HepG2 (cell line): ENCODE data around the gene TPRN. TPM values are rescaled to one million over a fixed set of nuclear protein-coding genes. Genes with fewer than 3 reads are reported as not detected.

Source experiments
- ATAC-seq: fragments of 200-7000 bp; cut with Tn5 transposase; 3 replicates; pipeline ENCODE4 v1.9.1; 2020; ENCODE audit warnings: mild to moderate bottlenecking, moderate library complexity
- BruUV-seq: library from RNA; stranded (reverse); fragments of 400-500 nt; replicated peaks from 2 replicates; lab custom pipeline; 2021; lab: Mats Ljungman, UMichigan
- CTCF ChIA-PET: fragments of 300-600 bp; formaldehyde crosslinking; extraction: SDS; loops from one replicate; lab custom pipeline; 2021; ENCODE audit warnings: low total read pairs, inconsistent platforms, low intra/inter-chr PET ratio; lab: Yijun Ruan, JAX
- POLR2A ChIA-PET: fragments of 350-600 bp; sonication (Branson Sonifier 250); formaldehyde crosslinking; loops from one replicate; lab custom pipeline; 2020; ENCODE audit warnings: antibody characterized with exemption, inconsistent platforms; lab: Yijun Ruan, JAX
- DNase-seq: peaks from one replicate; pipeline ENCODE4 v3.0.0-alpha.2; 2015; ENCODE audit warnings: low spot score
- FAIRE-seq: peaks from 3 replicates; lab custom pipeline; 2011; peaks lifted over from hg19 to GRCh38; lab: Jason Lieb, UNC
- H2AFZ ChIP-seq: one replicate; pipeline ENCODE4 v1.6.1; 2011; ENCODE audit warnings: low read length, inconsistent platforms
- H3K27ac ChIP-seq: fragments of 300-600 bp; 3 replicates; pipeline ENCODE4 v1.8.0; 2011; ENCODE audit warnings: mixed run types, mild to moderate bottlenecking, mixed read lengths, low read length, inconsistent platforms; ENCODE audit not compliant: insufficient read depth; ENCODE audit errors: extremely low read length
- H3K27me3 ChIP-seq, 2 experiments: fragments of 200-600 bp in 1 of 2; 2 replicates in 1 of 2; 3 replicates in 1 of 2; pipeline versions ENCODE4 v1.6.0 to v1.8.0; 2011; ENCODE audit warnings: low read length in 2 of 2, mild to moderate bottlenecking in 2 of 2, moderate library complexity in 2 of 2, inconsistent platforms in 1 of 2; ENCODE audit not compliant: insufficient read depth in 2 of 2, control insufficient read depth in 1 of 2
- H3K36me3 ChIP-seq, 2 experiments: fragments of 200-600 bp in 1 of 2; replicated peaks in 1 of 2; 2 replicates in 1 of 2; 3 replicates in 1 of 2; pipeline versions ENCODE4 v1.5.1 to v1.8.0; 2011; ENCODE audit warnings: low read length in 2 of 2, inconsistent platforms in 1 of 2; ENCODE audit not compliant: insufficient read depth in 2 of 2, control insufficient read depth in 1 of 2
- H3K4me1 ChIP-seq: 2 replicates; pipeline ENCODE4 v1.5.1; 2012; ENCODE audit warnings: low read length, inconsistent platforms; ENCODE audit not compliant: insufficient read depth
- H3K4me2 ChIP-seq: 2 replicates; pipeline ENCODE4 v1.6.0; 2011; ENCODE audit warnings: low read depth, low read length, inconsistent platforms
- H3K4me3 ChIP-seq, 3 experiments: fragments of 200-600 bp in 1 of 3; sonication (generic), shearing (Covaris generic) in 1 of 3; replicated peaks in 1 of 3; 2 replicates each; pipeline ENCODE4 v1.5.1; 2011 to 2016; ENCODE audit warnings: low read length in 3 of 3, inconsistent platforms in 2 of 3, low read depth in 2 of 3, mild to moderate bottlenecking in 2 of 3, control low read depth in 1 of 3, mixed read lengths in 1 of 3; ENCODE audit not compliant: insufficient read depth in 1 of 3
- H3K79me2 ChIP-seq: one replicate; pipeline ENCODE4 v1.6.1; 2011; ENCODE audit warnings: low read length, inconsistent platforms; ENCODE audit not compliant: insufficient read depth
- H3K9ac ChIP-seq: 2 replicates; pipeline ENCODE4 v1.6.0; 2011; ENCODE audit warnings: mild to moderate bottlenecking, low read depth, low read length, inconsistent platforms; ENCODE audit not compliant: insufficient read depth
- H3K9me3 ChIP-seq: 2 replicates; pipeline ENCODE4 v1.5.1; 2012; ENCODE audit warnings: mild to moderate bottlenecking, low read length
- H4K20me1 ChIP-seq: 2 replicates; pipeline ENCODE4 v1.6.0; 2011; ENCODE audit warnings: inconsistent platforms, mild to moderate bottlenecking, low read length, moderate library complexity; ENCODE audit not compliant: insufficient read depth
- BHLHE40 ChIP-seq: IDR thresholded peaks from 2 replicates; pipeline ENCODE4 v1.6.1; 2011; ENCODE audit warnings: low read length, improper control_type of control experiment
- SKI ChIP-seq: fragments of 450-650 bp; IDR thresholded peaks from one replicate; pipeline ENCODE4 v1.6.1; 2018; ENCODE audit warnings: mild to moderate bottlenecking; ENCODE audit not compliant: partially characterized antibody
- SMC3 ChIP-seq: IDR thresholded peaks from 2 replicates; pipeline ENCODE4 v1.6.1; 2011; ENCODE audit warnings: low read length, improper control_type of control experiment
- STAG1 ChIP-seq: sonication (generic); formaldehyde crosslinking; IDR thresholded peaks from 2 replicates; pipeline ENCODE4 v1.4.0; 2020; ENCODE audit warnings: missing genetic modification reagents
- TEAD3 ChIP-seq: optimal IDR thresholded peaks from 2 replicates; pipeline ENCODE3; 2016; ENCODE audit warnings: borderline replicate concordance
- XRCC5 ChIP-seq: fragments of 200-400 bp; formaldehyde crosslinking; optimal IDR thresholded peaks from 2 replicates; pipeline ENCODE3; 2017; ENCODE audit warnings: mild to moderate bottlenecking, low read length
- WGBS: methylation state at CpG from one replicate; pipeline ENCODE4 v1.1.6; 2017; ENCODE audit warnings: low lambda C conversion rate; 5-methylcytosine and 5-hydroxymethylcytosine counted together
- in situ Hi-C: cut with HindIII; loops from 2 replicates; pipeline ENCODE4 v1.10.0; 2017; ENCODE audit warnings: low pct_unique_long_range_greater_than_20kb; ENCODE audit not compliant: extremely low pct_ligation_motif_present
- intact Hi-C: fragments of 100-400 bp; cut with micrococcal nuclease; formaldehyde crosslinking; loops from one replicate; pipeline ENCODE4 v1.10.0; 2022; ENCODE audit not compliant: unreplicated experiment
- polyA plus RNA-seq, 8 experiments: library from polyadenylated mRNA; depleted of rRNA in 3 of 8; stranded (reverse) in 7 of 8; unstranded in 1 of 8; fragments of >200 nt; fragmentation: Illumina TruSeq in 4 of 8; extraction: Trizol in 4 of 8; gene quantifications; 2 replicates each; pipeline versions ENCODE4 v1.2.1 to v1.2.3, GENCODE V29; 2011 to 2016; ENCODE audit warnings: low read depth in 4 of 8, missing spikeins in 1 of 8, mixed read lengths in 1 of 8; ENCODE audit not compliant: insufficient read depth in 1 of 8
- total RNA-seq, 5 experiments: library from RNA; depleted of rRNA; stranded (reverse); fragments of >200 nt; fragmentation: Illumina TruSeq; extraction: Trizol; gene quantifications; 2 replicates each; pipeline ENCODE4 v1.2.3, GENCODE V29; 2016; ENCODE audit warnings: low read depth in 1 of 5
- TF ChIP-seq, protein P1 (sequence below): sonication (generic); formaldehyde crosslinking; IDR thresholded peaks from 2 replicates; pipeline ENCODE4 v1.5.1; 2020; ENCODE audit warnings: mild to moderate bottlenecking, missing genetic modification reagents
- TF ChIP-seq, protein P2 (sequence below): sonication (generic); formaldehyde crosslinking; IDR thresholded peaks from 2 replicates; pipeline ENCODE4 v1.5.0; 2020; ENCODE audit warnings: mild to moderate bottlenecking, missing genetic modification reagents, moderate library complexity
- TF ChIP-seq, protein P3 (sequence below): sonication (generic); IDR thresholded peaks from 2 replicates; pipeline ENCODE4 v1.6.1; 2016; ENCODE audit warnings: low read depth, borderline replicate concordance
- TF ChIP-seq, protein P4 (sequence below): sonication (generic); formaldehyde crosslinking; IDR thresholded peaks from 2 replicates; pipeline ENCODE4 v1.5.1; 2020; ENCODE audit warnings: mild to moderate bottlenecking, missing genetic modification reagents, moderate library complexity
- TF ChIP-seq, protein P5 (sequence below): sonication (generic); formaldehyde crosslinking; IDR thresholded peaks from 2 replicates; pipeline ENCODE4 v1.4.0; 2020; ENCODE audit warnings: mild to moderate bottlenecking, missing genetic modification reagents

TPRN gene
- total and polyA plus RNA-seq, 2 of the 13 experiments (the other 11 are each of a cell fraction or from before 2014, with no cell fraction given), result 10.1 to 19.2 TPM

DNA sequence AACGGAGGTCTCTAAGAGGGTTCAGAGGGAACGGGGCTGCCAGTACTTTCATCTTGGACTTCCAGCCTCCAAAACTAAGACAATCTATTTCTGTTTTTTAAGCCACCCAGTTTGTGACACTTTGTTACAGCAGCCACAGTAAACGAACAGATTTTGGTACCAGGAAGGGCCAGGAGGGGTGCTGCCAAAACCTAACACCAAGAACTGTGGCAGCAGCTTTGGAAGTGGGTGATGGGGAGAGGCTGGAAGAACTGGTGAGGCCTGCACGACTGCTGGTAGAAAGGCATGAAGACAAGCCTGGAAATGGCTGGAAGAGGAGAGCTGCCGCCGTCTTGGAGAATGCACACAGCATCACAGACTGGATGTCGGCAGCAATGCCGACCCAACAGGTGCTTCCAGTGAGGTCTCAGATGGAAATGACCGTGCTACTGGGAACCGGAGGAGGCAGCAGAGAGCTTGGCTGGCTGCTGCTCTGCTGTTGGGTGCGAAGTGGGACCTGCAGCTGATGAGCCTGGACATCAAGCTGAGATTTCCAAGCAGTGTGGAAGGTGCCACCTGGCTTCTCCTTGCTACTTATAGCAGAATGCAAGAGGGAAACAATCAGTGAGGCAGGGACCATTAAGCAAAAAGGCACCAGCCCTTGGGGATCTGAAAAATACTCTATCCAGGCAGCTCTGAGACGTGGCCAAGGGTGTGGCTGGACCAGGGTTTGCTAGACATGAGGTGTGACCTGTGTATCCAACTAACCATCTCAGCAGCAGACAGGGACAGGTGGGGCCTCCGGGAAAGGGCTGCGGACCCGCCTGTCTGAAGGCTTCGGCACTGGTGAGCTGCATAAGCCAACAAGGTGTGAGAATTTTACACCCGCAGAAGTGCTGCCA is 24.0 kb downstream of the TPRN start:
- H3K27ac ChIP-seq, result no peak overlapping the region
- DNase-seq (peak; percentile 49), FAIRE-seq (peak; percentile 59), ATAC-seq (peak; percentile 69)
- 36% methylated on average over 13 of the region's 17 CpGs for WGBS
- H3K4me3 ChIP-seq, result no peak overlapping the region
- H3K4me2 ChIP-seq, result no peak overlapping the region
- no peaks in the 10 kb centered on the region for H4K20me1 ChIP-seq
- in situ Hi-C loops, result no loop called here
- peaks cover 8 to 11% of the 10 kb centered on the region in 2 experiments; a peak in 4 of 5 replicates for H3K36me3 ChIP-seq
- intact Hi-C loops, result loop anchor here (10.0 kb wide), 1 partner anchor 62 kb away; the partner anchor contains the start of gene DPP7
- no TSS peak for BruUV-seq
- no peak overlapping the region for H2AFZ ChIP-seq
- H3K9ac ChIP-seq, result no peak overlapping the region
- no peaks in the 10 kb centered on the region for H3K79me2 ChIP-seq
- no peaks in the 10 kb centered on the region for H3K9me3 ChIP-seq
- H3K4me1 ChIP-seq, result no peaks in the 10 kb centered on the region
- peaks cover 0 to 7% of the 10 kb centered on the region in 2 experiments; a peak in 2 of 5 replicates for H3K27me3 ChIP-seq
- CTCF ChIA-PET, result interaction anchor here (1.1 to 1.5 kb wide), 3 partner anchors 51 to 60 kb away, joined by 3 to 8 read pairs (median 3); partner anchors contain the start of gene RNF224
- POLR2A ChIA-PET, result interaction anchor here (0.8 to 1.6 kb wide), 8 partner anchors 12 to 101 kb away, joined by 3 to 7 read pairs (median 3); partner anchors contain the start of genes ANAPC2, MAN1B1, RNF224 and SSNA1
- TF ChIP-seq TEAD3 (CRISPR knock-in tag), result peak; percentile 45
- TF ChIP-seq SKI, result peak; percentile 16
- TF ChIP-seq, protein P1, sequence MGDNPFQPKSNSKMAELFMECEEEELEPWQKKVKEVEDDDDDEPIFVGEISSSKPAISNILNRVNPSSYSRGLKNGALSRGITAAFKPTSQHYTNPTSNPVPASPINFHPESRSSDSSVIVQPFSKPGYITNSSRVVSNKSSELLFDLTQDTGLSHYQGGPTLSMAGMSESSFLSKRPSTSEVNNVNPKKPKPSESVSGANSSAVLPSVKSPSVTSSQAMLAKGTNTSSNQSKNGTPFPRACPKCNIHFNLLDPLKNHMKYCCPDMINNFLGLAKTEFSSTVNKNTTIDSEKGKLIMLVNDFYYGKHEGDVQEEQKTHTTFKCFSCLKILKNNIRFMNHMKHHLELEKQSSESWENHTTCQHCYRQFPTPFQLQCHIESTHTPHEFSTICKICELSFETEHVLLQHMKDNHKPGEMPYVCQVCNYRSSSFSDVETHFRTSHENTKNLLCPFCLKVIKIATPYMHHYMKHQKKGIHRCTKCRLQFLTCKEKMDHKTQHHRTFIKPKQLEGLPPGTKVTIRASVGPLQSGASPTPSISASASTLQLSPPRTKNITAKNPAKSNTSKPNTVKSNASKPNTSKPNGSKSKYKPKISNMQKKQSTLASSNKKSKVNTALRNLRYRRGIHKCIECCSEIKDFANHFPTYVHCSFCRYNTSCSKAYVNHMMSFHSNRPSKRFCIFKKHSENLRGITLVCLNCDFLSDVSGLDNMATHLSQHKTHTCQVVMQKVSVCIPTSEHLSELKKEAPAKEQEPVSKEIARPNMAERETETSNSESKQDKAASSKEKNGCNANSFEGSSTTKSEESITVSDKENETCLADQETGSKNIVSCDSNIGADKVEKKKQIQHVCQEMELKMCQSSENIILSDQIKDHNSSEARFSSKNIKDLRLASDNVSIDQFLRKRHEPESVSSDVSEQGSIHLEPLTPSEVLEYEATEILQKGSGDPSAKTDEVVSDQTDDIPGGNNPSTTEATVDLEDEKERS (CRISPR knock-in tag), result 0 out of 2 replicates have a peak, but pooled peaks have one; percentile 22
- 0 out of 2 replicates have a peak, but pooled peaks have one; percentile 20 for TF ChIP-seq SMC3
- TF ChIP-seq, protein P2, sequence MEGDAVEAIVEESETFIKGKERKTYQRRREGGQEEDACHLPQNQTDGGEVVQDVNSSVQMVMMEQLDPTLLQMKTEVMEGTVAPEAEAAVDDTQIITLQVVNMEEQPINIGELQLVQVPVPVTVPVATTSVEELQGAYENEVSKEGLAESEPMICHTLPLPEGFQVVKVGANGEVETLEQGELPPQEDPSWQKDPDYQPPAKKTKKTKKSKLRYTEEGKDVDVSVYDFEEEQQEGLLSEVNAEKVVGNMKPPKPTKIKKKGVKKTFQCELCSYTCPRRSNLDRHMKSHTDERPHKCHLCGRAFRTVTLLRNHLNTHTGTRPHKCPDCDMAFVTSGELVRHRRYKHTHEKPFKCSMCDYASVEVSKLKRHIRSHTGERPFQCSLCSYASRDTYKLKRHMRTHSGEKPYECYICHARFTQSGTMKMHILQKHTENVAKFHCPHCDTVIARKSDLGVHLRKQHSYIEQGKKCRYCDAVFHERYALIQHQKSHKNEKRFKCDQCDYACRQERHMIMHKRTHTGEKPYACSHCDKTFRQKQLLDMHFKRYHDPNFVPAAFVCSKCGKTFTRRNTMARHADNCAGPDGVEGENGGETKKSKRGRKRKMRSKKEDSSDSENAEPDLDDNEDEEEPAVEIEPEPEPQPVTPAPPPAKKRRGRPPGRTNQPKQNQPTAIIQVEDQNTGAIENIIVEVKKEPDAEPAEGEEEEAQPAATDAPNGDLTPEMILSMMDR (CRISPR knock-in tag), result peak; percentile 76
- peak; percentile 70 for TF ChIP-seq STAG1 (CRISPR knock-in tag)
- TF ChIP-seq, protein P3, sequence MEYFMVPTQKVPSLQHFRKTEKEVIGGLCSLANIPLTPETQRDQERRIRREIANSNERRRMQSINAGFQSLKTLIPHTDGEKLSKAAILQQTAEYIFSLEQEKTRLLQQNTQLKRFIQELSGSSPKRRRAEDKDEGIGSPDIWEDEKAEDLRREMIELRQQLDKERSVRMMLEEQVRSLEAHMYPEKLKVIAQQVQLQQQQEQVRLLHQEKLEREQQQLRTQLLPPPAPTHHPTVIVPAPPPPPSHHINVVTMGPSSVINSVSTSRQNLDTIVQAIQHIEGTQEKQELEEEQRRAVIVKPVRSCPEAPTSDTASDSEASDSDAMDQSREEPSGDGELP, result peak; percentile 13; the same call in 1 of the 2 replicates
- TF ChIP-seq, protein P4, sequence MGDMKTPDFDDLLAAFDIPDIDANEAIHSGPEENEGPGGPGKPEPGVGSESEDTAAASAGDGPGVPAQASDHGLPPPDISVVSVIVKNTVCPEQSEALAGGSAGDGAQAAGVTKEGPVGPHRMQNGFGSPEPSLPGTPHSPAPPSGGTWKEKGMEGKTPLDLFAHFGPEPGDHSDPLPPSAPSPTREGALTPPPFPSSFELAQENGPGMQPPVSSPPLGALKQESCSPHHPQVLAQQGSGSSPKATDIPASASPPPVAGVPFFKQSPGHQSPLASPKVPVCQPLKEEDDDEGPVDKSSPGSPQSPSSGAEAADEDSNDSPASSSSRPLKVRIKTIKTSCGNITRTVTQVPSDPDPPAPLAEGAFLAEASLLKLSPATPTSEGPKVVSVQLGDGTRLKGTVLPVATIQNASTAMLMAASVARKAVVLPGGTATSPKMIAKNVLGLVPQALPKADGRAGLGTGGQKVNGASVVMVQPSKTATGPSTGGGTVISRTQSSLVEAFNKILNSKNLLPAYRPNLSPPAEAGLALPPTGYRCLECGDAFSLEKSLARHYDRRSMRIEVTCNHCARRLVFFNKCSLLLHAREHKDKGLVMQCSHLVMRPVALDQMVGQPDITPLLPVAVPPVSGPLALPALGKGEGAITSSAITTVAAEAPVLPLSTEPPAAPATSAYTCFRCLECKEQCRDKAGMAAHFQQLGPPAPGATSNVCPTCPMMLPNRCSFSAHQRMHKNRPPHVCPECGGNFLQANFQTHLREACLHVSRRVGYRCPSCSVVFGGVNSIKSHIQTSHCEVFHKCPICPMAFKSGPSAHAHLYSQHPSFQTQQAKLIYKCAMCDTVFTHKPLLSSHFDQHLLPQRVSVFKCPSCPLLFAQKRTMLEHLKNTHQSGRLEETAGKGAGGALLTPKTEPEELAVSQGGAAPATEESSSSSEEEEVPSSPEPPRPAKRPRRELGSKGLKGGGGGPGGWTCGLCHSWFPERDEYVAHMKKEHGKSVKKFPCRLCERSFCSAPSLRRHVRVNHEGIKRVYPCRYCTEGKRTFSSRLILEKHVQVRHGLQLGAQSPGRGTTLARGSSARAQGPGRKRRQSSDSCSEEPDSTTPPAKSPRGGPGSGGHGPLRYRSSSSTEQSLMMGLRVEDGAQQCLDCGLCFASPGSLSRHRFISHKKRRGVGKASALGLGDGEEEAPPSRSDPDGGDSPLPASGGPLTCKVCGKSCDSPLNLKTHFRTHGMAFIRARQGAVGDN (CRISPR knock-in tag), result 0 out of 2 replicates have a peak, but pooled peaks have one; percentile 25
- TF ChIP-seq, protein P5, sequence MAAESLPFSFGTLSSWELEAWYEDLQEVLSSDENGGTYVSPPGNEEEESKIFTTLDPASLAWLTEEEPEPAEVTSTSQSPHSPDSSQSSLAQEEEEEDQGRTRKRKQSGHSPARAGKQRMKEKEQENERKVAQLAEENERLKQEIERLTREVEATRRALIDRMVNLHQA (CRISPR knock-in tag), result no peak
- TF ChIP-seq XRCC5, result peak; percentile 62
- TF ChIP-seq BHLHE40, result 0 out of 2 replicates have a peak, but pooled peaks have one; percentile 10
